ENCODE measurements around the gene TAF11L9. TPM values are rescaled to one million over a fixed set of nuclear protein-coding genes. Genes with fewer than 3 reads are reported as not detected.
"Not testable (repeated sequence)": the region's sequence is repeated elsewhere in the genome, so short reads cannot be mapped to it uniquely, and the experiment has no call there.

The TAF11L9 gene
- total RNA-seq, 1 donor from 2014 or later: not detected

DNA sequence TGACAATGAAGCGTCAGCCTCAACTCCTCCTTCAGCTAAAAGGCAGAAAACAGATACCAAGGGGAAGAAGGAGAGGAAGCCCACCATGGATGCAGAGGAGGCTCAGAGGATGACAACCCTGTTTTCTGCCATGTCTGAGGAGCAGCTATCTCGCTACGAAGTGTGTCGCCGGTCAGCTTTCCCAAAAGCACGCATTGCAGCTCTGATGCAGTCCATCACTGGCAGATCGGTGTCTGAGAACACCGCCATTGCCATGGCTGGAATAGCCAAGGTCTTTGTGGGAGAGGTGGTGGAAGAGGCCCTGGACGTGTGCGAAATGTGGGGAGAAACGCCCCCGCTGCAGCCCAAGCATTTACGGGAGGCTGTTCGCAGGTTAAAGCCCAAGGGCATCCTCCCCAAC, 10.8 kb upstream of the TAF11L9 start:
- TF ChIP-seq, protein P1, sequence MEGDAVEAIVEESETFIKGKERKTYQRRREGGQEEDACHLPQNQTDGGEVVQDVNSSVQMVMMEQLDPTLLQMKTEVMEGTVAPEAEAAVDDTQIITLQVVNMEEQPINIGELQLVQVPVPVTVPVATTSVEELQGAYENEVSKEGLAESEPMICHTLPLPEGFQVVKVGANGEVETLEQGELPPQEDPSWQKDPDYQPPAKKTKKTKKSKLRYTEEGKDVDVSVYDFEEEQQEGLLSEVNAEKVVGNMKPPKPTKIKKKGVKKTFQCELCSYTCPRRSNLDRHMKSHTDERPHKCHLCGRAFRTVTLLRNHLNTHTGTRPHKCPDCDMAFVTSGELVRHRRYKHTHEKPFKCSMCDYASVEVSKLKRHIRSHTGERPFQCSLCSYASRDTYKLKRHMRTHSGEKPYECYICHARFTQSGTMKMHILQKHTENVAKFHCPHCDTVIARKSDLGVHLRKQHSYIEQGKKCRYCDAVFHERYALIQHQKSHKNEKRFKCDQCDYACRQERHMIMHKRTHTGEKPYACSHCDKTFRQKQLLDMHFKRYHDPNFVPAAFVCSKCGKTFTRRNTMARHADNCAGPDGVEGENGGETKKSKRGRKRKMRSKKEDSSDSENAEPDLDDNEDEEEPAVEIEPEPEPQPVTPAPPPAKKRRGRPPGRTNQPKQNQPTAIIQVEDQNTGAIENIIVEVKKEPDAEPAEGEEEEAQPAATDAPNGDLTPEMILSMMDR (IDR thresholded peaks at IDR 0.05; ENCODE audit: insufficient read depth, low read length, poor library complexity, severe bottlenecking): no peak
- Histone ChIP-seq H3K27me3 (ENCODE audit: control insufficient read depth, insufficient read depth, low read length) (no peaks in the 10 kb centered on the region), H3K4me3 (ENCODE audit: low read depth, low read length) (no peak overlapping the region), H3K36me3 (ENCODE audit: control insufficient read depth, insufficient read depth, low read length) (no peaks in the 10 kb centered on the region)
- DNase-seq (ENCODE audit: low read depth): no peak

DNA sequence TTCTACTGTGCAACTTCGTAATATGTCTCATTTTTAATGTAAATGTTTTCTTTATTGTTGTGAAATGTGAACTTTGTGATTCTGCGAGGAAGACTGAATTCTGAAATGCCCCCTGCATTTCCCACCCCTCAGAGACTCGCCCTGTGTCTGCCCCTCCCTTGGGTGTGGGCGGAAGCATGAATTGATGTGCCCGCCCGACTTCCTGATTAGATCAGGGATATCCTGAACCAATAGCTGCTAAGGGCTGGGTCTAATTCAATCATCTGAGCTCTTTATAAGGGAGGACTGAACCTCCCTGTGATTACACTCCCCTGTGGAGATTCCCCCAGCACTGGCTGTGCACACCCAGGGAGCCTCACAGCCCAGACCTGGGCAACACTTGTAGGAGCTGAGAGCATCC, 9.7 kb upstream of the TAF11L9 start, which contains the start of gene TAF11L11:
TAF11L11 (plus strand) TSS at position 304 of the 400 bp plus-strand sequence.
- not testable (repeated sequence) for H3K36me3 ChIP-seq (ENCODE audit: control insufficient read depth, insufficient read depth, low read length); H3K4me3 ChIP-seq (ENCODE audit: low read depth, low read length); DNase-seq (ENCODE audit: low read depth); H3K27me3 ChIP-seq (ENCODE audit: control insufficient read depth, insufficient read depth, low read length)

DNA sequence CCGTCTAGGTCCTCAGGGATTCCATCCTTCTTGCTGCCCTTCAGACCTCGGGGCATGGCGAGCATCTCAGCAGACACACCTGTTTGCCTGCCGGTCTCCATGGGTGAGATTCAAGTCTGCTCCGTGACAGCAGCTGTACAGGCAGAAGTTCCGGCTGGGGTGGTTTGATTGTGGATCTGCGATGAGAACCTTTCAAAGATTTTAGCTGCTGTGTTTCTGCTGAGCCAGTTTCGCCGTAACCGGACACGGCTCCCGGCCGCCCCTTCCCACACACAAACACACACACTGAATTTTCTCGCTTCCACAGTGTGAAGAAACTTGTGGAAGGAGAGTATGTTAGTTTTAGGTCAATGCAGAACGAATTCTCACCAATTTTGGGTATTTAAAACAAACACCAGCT, 3.5 kb upstream of the TAF11L9 start, which contains the start of gene TAF11L10:
TAF11L10 (minus strand) TSS at position 101 of the 400 bp plus-strand sequence.
- H3K27me3 ChIP-seq (ENCODE audit: control insufficient read depth, insufficient read depth, low read length); H3K36me3 ChIP-seq (ENCODE audit: control insufficient read depth, insufficient read depth, low read length); DNase-seq (ENCODE audit: low read depth); H3K4me3 ChIP-seq (ENCODE audit: low read depth, low read length): not testable (repeated sequence)

DNA sequence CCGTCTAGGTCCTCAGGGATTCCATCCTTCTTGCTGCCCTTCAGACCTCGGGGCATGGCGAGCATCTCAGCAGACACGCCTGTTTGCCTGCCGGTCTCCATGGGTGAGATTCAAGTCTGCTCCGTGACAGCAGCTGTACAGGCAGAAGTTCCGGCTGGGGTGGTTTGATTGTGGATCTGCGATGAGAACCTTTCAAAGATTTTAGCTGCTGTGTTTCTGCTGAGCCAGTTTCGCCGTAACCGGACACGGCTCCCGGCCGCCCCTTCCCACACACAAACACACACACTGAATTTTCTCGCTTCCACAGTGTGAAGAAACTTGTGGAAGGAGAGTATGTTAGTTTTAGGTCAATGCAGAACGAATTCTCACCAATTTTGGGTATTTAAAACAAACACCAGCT, 3.3 kb downstream of the TAF11L9 start, which contains the start of gene TAF11L8:
TAF11L8 (minus strand) TSS at position 101 of the 400 bp plus-strand sequence.
- H3K4me3 ChIP-seq (ENCODE audit: low read depth, low read length); H3K36me3 ChIP-seq (ENCODE audit: control insufficient read depth, insufficient read depth, low read length); DNase-seq (ENCODE audit: low read depth); H3K27me3 ChIP-seq (ENCODE audit: control insufficient read depth, insufficient read depth, low read length): not testable (repeated sequence)

DNA sequence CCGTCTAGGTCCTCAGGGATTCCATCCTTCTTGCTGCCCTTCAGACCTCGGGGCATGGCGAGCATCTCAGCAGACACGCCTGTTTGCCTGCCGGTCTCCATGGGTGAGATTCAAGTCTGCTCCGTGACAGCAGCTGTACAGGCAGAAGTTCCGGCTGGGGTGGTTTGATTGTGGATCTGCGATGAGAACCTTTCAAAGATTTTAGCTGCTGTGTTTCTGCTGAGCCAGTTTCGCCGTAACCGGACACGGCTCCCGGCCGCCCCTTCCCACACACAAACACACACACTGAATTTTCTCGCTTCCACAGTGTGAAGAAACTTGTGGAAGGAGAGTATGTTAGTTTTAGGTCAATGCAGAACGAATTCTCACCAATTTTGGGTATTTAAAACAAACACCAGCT, 8.5 kb downstream of the TAF11L9 start, which contains the start of gene TAF11L7:
TAF11L7 (minus strand) TSS at position 101 of the 400 bp plus-strand sequence.
- not testable (repeated sequence) for DNase-seq (ENCODE audit: low read depth); H3K36me3 ChIP-seq (ENCODE audit: control insufficient read depth, insufficient read depth, low read length); H3K4me3 ChIP-seq (ENCODE audit: low read depth, low read length); H3K27me3 ChIP-seq (ENCODE audit: control insufficient read depth, insufficient read depth, low read length)

Other genes starting within 250 kb of the TAF11L9 start
- gene TAF11L2, start 96.2 kb downstream of the TAF11L9 start, total RNA-seq: not detected in 2 replicates
- gene TAF11L3, start 76.0 kb downstream of the TAF11L9 start, total RNA-seq: not detected in 2 replicates
- gene TAF11L4, start 72.6 kb downstream of the TAF11L9 start, total RNA-seq: not detected in 2 replicates
- not detected in 2 replicates for gene TAF11L5, start 69.2 kb downstream of the TAF11L9 start, total RNA-seq
- gene TAF11L6, start 65.7 kb downstream of the TAF11L9 start, total RNA-seq: not detected in 2 replicates
- gene TAF11L7, start 8.6 kb downstream of the TAF11L9 start, total RNA-seq: not detected in 2 replicates
- not detected in 2 replicates for gene TAF11L8, start 3.4 kb downstream of the TAF11L9 start, total RNA-seq
- gene TAF11L10, start 3.4 kb upstream of the TAF11L9 start, total RNA-seq: not detected in 2 replicates
- gene TAF11L11, start 9.8 kb upstream of the TAF11L9 start, total RNA-seq: not detected in 2 replicates
- gene TAF11L12, start 16.0 kb upstream of the TAF11L9 start, total RNA-seq: not detected in 2 replicates
- not detected in 2 replicates for gene TAF11L13, start 37.7 kb upstream of the TAF11L9 start, total RNA-seq
- not detected in 2 replicates for gene TAF11L14, start 40.1 kb upstream of the TAF11L9 start, total RNA-seq